Astrocyte (in vitro differentiated cells and primary cell): ENCODE results near the gene PAK4. TPM values are rescaled to one million over a fixed set of nuclear protein-coding genes. Genes with fewer than 3 reads are reported as not detected.
A peak's percentile ranks its signal among the peaks of the same experiment; 100 is the strongest.

Experiments
- DNase-seq: peaks from one replicate; pipeline ENCODE4 v3.0.0-alpha.2; 2010; ENCODE audit warnings: low read depth
- FAIRE-seq: peaks from 2 replicates; lab custom pipeline; 2011; peaks lifted over from hg19 to GRCh38; lab: Jason Lieb, UNC
- H2AFZ ChIP-seq: 2 replicates; pipeline ENCODE4 v1.6.0; 2012; ENCODE audit warnings: low read depth, low read length, inconsistent platforms
- H3K27ac ChIP-seq: 2 replicates; pipeline ENCODE4 v1.5.1; 2011; ENCODE audit warnings: low read depth, low read length, inconsistent platforms
- H3K27me3 ChIP-seq: 2 replicates; pipeline ENCODE4 v1.6.0; 2011; ENCODE audit warnings: low read length, inconsistent platforms; ENCODE audit not compliant: insufficient read depth
- H3K36me3 ChIP-seq: 2 replicates; pipeline ENCODE4 v1.5.1; 2011; ENCODE audit warnings: low read length, inconsistent platforms; ENCODE audit not compliant: insufficient read depth
- H3K4me1 ChIP-seq: 2 replicates; pipeline ENCODE4 v1.5.1; 2011; ENCODE audit warnings: low read length, inconsistent platforms; ENCODE audit not compliant: insufficient read depth
- H3K4me2 ChIP-seq: 2 replicates; pipeline ENCODE4 v1.6.0; 2012; ENCODE audit warnings: low read length, inconsistent platforms
- H3K4me3 ChIP-seq: 2 replicates; pipeline ENCODE4 v1.5.1; 2011; ENCODE audit warnings: low read depth, mild to moderate bottlenecking, low read length, inconsistent platforms; ENCODE audit not compliant: insufficient read depth
- H3K79me2 ChIP-seq: 2 replicates; pipeline ENCODE4 v1.6.0; 2012; ENCODE audit warnings: mild to moderate bottlenecking, low read length, inconsistent platforms; ENCODE audit not compliant: insufficient read depth
- H3K9ac ChIP-seq: 2 replicates; pipeline ENCODE4 v1.6.0; 2012; ENCODE audit warnings: mild to moderate bottlenecking, low read length, inconsistent platforms
- H3K9me3 ChIP-seq: 2 replicates; pipeline ENCODE4 v1.5.1; 2012; ENCODE audit warnings: low read depth, mild to moderate bottlenecking, low read length, inconsistent platforms; ENCODE audit not compliant: insufficient read depth
- H4K20me1 ChIP-seq: 2 replicates; pipeline ENCODE4 v1.6.0; 2012; ENCODE audit warnings: low read length, inconsistent platforms; ENCODE audit not compliant: insufficient read depth
- H3K27ac Mint-ChIP-seq: one replicate; pipeline ENCODE4 v1.8.0; 2021; ENCODE audit warnings: mild to moderate bottlenecking, mixed read lengths; ENCODE audit not compliant: unreplicated experiment
- H3K27me3 Mint-ChIP-seq: one replicate; pipeline ENCODE4 v1.8.0; 2021; ENCODE audit warnings: low read depth, mixed read lengths; ENCODE audit not compliant: unreplicated experiment
- H3K36me3 Mint-ChIP-seq: one replicate; pipeline ENCODE4 v1.8.0; 2021; ENCODE audit warnings: low read depth, mixed read lengths; ENCODE audit not compliant: unreplicated experiment
- H3K4me1 Mint-ChIP-seq: one replicate; pipeline ENCODE4 v1.8.0; 2021; ENCODE audit warnings: low read depth, mixed read lengths; ENCODE audit not compliant: unreplicated experiment
- H3K4me3 Mint-ChIP-seq: one replicate; pipeline ENCODE4 v1.8.0; 2021; ENCODE audit warnings: mild to moderate bottlenecking, moderate library complexity, mixed read lengths; ENCODE audit not compliant: unreplicated experiment
- H3K9me3 Mint-ChIP-seq: one replicate; pipeline ENCODE4 v1.8.0; 2021; ENCODE audit warnings: mild to moderate bottlenecking, mixed read lengths; ENCODE audit not compliant: unreplicated experiment
- CTCF ChIP-seq: IDR thresholded peaks from 2 replicates; pipeline ENCODE4 v1.5.1; 2011; ENCODE audit warnings: low read depth, mild to moderate bottlenecking, inconsistent platforms, low read length, moderate library complexity; ENCODE audit not compliant: insufficient read depth
- EZH2 ChIP-seq: IDR thresholded peaks from 2 replicates; pipeline ENCODE4 v1.6.1; 2012; ENCODE audit warnings: mild to moderate bottlenecking, low read length, inconsistent platforms; ENCODE audit not compliant: insufficient read depth
- total RNA-seq: library from RNA; stranded (reverse); gene quantifications from 2 replicates; pipeline ENCODE4 v1.2.1, GENCODE V29; 2021

The PAK4 gene
- total RNA-seq, 1 donor from 2014 or later: 48.0 TPM

GRCh38 chr19:39132344-39132969 is 6.9 kb downstream of the PAK4 start:
- Mint-ChIP-seq H3K27ac (no peak overlapping the region), H3K4me3 (peak overlapping the region; percentile 35), H3K9me3 (no peaks in the 10 kb centered on the region), H3K36me3 (peaks cover 2% of the 10 kb centered on the region), H3K4me1 (peaks cover 46% of the 10 kb centered on the region), H3K27me3 (no peaks in the 10 kb centered on the region)
- H3K27ac ChIP-seq: no peak overlapping the region
- H3K4me1 ChIP-seq: peaks cover 18% of the 10 kb centered on the region
- no peak overlapping the region for H3K4me2 ChIP-seq
- H3K36me3 ChIP-seq: no peaks in the 10 kb centered on the region
- H2AFZ ChIP-seq: no peak overlapping the region
- peaks cover 99% of the 10 kb centered on the region for H3K79me2 ChIP-seq
- FAIRE-seq: no peak
- DNase-seq: no peak
- TF ChIP-seq EZH2 (no peak), CTCF (no peak)
- no peaks in the 10 kb centered on the region for H3K27me3 ChIP-seq
- H3K9me3 ChIP-seq: no peaks in the 10 kb centered on the region
- H3K4me3 ChIP-seq: no peak overlapping the region
- H4K20me1 ChIP-seq: peaks cover 90% of the 10 kb centered on the region
- H3K9ac ChIP-seq: no peak overlapping the region

- Mint-ChIP-seq H3K27ac (no peak overlapping the region), H3K27me3 (no peaks in the 10 kb centered on the region)
Observed at GRCh38 chr19:39133431-39134270, 8.1 kb downstream of the PAK4 start.

More at GRCh38 chr19:39133431-39134270, 8.1 kb downstream of the PAK4 start:
- H3K4me1 Mint-ChIP-seq: peaks cover 50% of the 10 kb centered on the region
- Histone ChIP-seq H4K20me1 (peaks cover 89% of the 10 kb centered on the region), H3K27ac (no peak overlapping the region), H3K36me3 (no peaks in the 10 kb centered on the region), H3K9ac (no peak overlapping the region), H3K27me3 (no peaks in the 10 kb centered on the region), H3K9me3 (no peaks in the 10 kb centered on the region), H3K4me1 (peaks cover 12% of the 10 kb centered on the region), H3K4me3 (no peak overlapping the region), H2AFZ (no peak overlapping the region), H3K4me2 (no peak overlapping the region), H3K79me2 (peaks cover 97% of the 10 kb centered on the region)
- H3K36me3 Mint-ChIP-seq: peaks cover 2% of the 10 kb centered on the region
- TF ChIP-seq EZH2 (no peak), CTCF (no peak)
- H3K9me3 Mint-ChIP-seq: no peaks in the 10 kb centered on the region
- FAIRE-seq (no peak), DNase-seq (no peak)
- no peak overlapping the region for H3K4me3 Mint-ChIP-seq
